GM12891 (cell line): ENCODE measurements around the gene ARHGAP26.
"Not testable (repeated sequence)": the region's sequence is repeated elsewhere in the genome, so short reads cannot be mapped to it uniquely, and the experiment has no call there.

Source experiments
- DNase-seq: peaks from one replicate; pipeline ENCODE4 v3.0.0; 2011; ENCODE audit warnings: low spot score; ENCODE audit not compliant: insufficient read length
- FAIRE-seq: peaks from 2 replicates; lab custom pipeline; 2011; peaks lifted over from hg19 to GRCh38; lab: Jason Lieb, UNC
- PAX5 ChIP-seq: IDR thresholded peaks from 2 replicates; pipeline ENCODE4 v1.6.1; 2011; ENCODE audit warnings: low read length, moderate library complexity, mild to moderate bottlenecking; ENCODE audit not compliant: insufficient read depth, severe bottlenecking
- POLR2A ChIP-seq: IDR thresholded peaks from 2 replicates; pipeline ENCODE4 v1.6.1; 2011; ENCODE audit warnings: low read depth, low read length, control low read depth
- POLR2AphosphoS5 ChIP-seq: IDR thresholded peaks from 2 replicates; pipeline ENCODE4 v1.6.1; 2011; ENCODE audit warnings: low read depth, low read length, control low read depth
- POU2F2 ChIP-seq: IDR thresholded peaks from 2 replicates; pipeline ENCODE4 v1.6.1; 2011; ENCODE audit warnings: low read depth, mild to moderate bottlenecking, control low read depth, low read length, moderate library complexity
- SPI1 ChIP-seq: IDR thresholded peaks from 2 replicates; pipeline ENCODE4 v1.6.1; 2011; ENCODE audit warnings: low read depth, low read length, control low read depth
- TAF1 ChIP-seq: IDR thresholded peaks from 2 replicates; pipeline ENCODE4 v1.6.1; 2011; ENCODE audit warnings: low read depth, low read length, control low read depth

ARHGAP26 gene

DNA sequence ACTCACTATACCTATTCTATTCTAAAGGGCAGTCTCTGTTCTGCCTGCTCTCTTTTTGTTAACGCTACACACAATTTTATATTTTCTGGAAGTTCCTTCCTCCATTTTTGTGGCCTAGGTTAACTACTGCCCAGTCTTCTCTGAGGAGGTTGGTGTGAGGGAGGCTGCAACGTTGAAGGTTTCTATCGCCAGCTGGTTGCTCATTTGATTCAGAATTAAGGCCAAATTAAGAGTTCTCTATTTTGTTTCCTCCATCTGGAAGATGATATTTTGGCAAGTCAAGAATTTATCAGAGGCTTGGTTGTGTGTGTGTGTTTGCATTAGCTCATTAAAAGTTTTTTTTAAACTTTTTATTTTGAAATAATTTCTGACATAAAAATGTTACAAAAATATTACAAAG is 175.1 kb downstream of the ARHGAP26 start:
- TF ChIP-seq PAX5: no peak
- TF ChIP-seq POLR2A: no peak
- TF ChIP-seq TAF1: no peak
- no peak for TF ChIP-seq POLR2AphosphoS5
- no peak for TF ChIP-seq POU2F2
- no peak for TF ChIP-seq SPI1
- no peak for FAIRE-seq
- no peak for DNase-seq

GRCh38 chr5:142945845-142946244 is 175.7 kb downstream of the ARHGAP26 start:
- TF ChIP-seq SPI1 (no peak), PAX5 (no peak), POLR2A (no peak), TAF1 (no peak), POU2F2 (no peak)
- FAIRE-seq: no peak
- no peak for DNase-seq

GRCh38 chr5:142946547-142947426 is 176.6 kb downstream of the ARHGAP26 start:
- TF ChIP-seq SPI1: no peak
- no peak for TF ChIP-seq POLR2A
- no peak for TF ChIP-seq POU2F2
- no peak for TF ChIP-seq PAX5
- TF ChIP-seq POLR2AphosphoS5: no peak
- no peak for TF ChIP-seq TAF1
- no peak for DNase-seq
- peak; percentile 52 for FAIRE-seq

- TF ChIP-seq POU2F2: no peak
- TF ChIP-seq PAX5: no peak
- TF ChIP-seq POLR2A: no peak
- no peak for FAIRE-seq
- DNase-seq: no peak
Measured at GRCh38 chr5:142947427-142947709, 177.2 kb downstream of the ARHGAP26 start.

DNA sequence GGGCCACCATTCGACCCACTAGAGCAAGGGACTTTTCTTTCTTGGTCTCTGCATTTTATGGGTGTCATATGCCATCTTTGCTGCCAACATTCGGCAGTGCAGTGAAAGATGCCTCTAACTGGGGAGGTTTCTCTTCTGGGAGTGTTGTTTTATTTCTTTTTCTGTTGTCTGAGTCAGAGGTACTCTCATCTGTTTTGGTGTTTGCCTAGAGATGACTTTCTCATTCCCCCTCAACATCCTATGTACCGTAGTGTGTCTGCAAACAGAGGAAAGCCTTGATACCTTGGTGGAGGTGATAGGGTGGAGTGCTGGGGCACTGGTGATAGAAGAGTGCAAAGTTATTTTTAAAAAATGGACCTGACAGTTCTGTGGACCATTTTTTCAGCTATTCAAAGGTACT is 182.1 kb downstream of the ARHGAP26 start:
- FAIRE-seq (no peak), DNase-seq (no peak)
- TF ChIP-seq POLR2AphosphoS5: no peak
- TF ChIP-seq POLR2A: no peak
- TF ChIP-seq POU2F2: no peak
- no peak for TF ChIP-seq SPI1
- no peak for TF ChIP-seq TAF1
- no peak for TF ChIP-seq PAX5

DNA sequence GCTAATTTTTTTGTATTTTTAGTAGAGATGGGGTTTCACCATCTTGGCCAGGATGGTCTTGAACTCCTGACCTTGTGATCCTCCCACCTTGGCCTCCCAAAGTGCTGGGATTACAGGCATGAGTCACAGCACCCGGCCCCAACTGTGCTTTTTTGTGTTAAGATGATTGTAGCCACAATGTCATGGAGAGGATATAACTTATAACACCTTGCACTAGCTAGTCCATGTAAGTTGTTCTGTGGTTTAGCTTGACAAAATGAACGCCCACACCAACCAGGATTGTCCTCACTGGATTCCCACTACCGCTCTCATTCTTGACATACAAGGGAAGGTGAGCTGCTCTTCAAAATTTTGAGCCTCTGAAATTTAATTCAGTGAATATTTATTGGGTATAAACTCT is 182.7 kb downstream of the ARHGAP26 start:
- DNase-seq, FAIRE-seq: not testable (repeated sequence)

- FAIRE-seq (peak; percentile 47), DNase-seq (no peak)
- no peak for TF ChIP-seq POU2F2
- no peak for TF ChIP-seq POLR2AphosphoS5
- TF ChIP-seq TAF1: no peak
Measured at GRCh38 chr5:142954455-142954854, 184.3 kb downstream of the ARHGAP26 start.

GRCh38 chr5:142955628-142956027 is 185.5 kb downstream of the ARHGAP26 start:
- TF ChIP-seq POLR2A (no peak), POU2F2 (no peak), TAF1 (no peak), SPI1 (no peak), POLR2AphosphoS5 (no peak), PAX5 (no peak)
- FAIRE-seq: no peak
- DNase-seq: no peak

DNA sequence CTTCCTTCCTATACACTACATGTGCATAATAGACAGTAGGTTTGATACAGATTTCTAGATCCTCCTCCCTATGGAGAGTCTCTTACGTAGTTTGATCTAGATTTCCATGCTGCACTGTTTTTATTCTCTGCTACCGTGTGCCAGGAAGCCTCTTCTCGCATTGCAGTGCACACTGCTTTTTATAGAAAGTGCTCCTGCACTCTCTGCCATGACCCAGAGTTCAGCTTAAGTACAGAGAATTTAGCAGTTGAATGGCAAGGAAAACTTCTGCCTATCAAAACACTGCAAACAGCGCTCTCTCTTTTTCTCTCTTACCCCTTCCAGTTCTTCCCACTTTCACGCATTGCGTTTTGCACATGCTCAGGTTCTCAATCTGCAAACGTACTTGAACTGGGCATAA is 187.4 kb downstream of the ARHGAP26 start:
- FAIRE-seq: no peak
- no peak for TF ChIP-seq POLR2A
- no peak for TF ChIP-seq SPI1
- TF ChIP-seq PAX5: no peak
- TF ChIP-seq POU2F2: no peak
- no peak for TF ChIP-seq TAF1
- TF ChIP-seq POLR2AphosphoS5: no peak

GRCh38 chr5:142958944-142959682 is 188.9 kb downstream of the ARHGAP26 start:
- no peak for FAIRE-seq
- TF ChIP-seq POLR2A: no peak
- no peak for DNase-seq

More for the DNA sequence above, 187.4 kb downstream of the ARHGAP26 start:
- DNase-seq: no peak
